Measurements from ENCODE around the gene MRGPRX4. TPM values are rescaled to one million over a fixed set of nuclear protein-coding genes. Genes with fewer than 3 reads are reported as not detected.

Gene MRGPRX4
- total RNA-seq, 1 experiment from 2014 or later = not detected

- Histone ChIP-seq H2BK5ac (ENCODE audit: insufficient read length, low read length) (no peak overlapping the region), H3K14ac (ENCODE audit: insufficient read depth, low read length) (no peak overlapping the region), H4K20me1 (ENCODE audit: control insufficient read depth, insufficient read depth, insufficient read length) (no peaks in the 10 kb centered on the region), H4K5ac (ENCODE audit: insufficient read length, low read depth, low read length) (no peak overlapping the region), H2BK12ac (ENCODE audit: insufficient read length, low read depth, low read length) (no peak overlapping the region), H3K27ac (ENCODE audit: insufficient read length, low read depth, low read length) (no peak overlapping the region), H2BK120ac (ENCODE audit: low read depth, low read length, poor library complexity, severe bottlenecking) (no peak overlapping the region), H4K91ac (ENCODE audit: insufficient read length, low read depth, low read length) (no peak overlapping the region), H2BK15ac (ENCODE audit: low read depth, low read length) (no peak overlapping the region), H3K18ac (ENCODE audit: insufficient read length, low read depth, low read length) (no peak overlapping the region), H3K79me1 (ENCODE audit: insufficient read depth, low read depth, low read length, poor library complexity, severe bottlenecking) (no peaks in the 10 kb centered on the region), H3K27me3 (ENCODE audit: insufficient read depth, low read length) (no peaks in the 10 kb centered on the region), H3K4me1 (ENCODE audit: insufficient read depth, low read length) (no peaks in the 10 kb centered on the region), H3K79me2 (ENCODE audit: insufficient read depth, low read length) (no peaks in the 10 kb centered on the region), H3K9ac (ENCODE audit: extremely low read depth, insufficient read length, low read length) (no peak overlapping the region), H3K4me2 (ENCODE audit: insufficient read depth, insufficient read length, low read length) (no peak overlapping the region), H3K23me2 (ENCODE audit: insufficient read length, low read depth, low read length, poor library complexity, severe bottlenecking) (no peaks in the 10 kb centered on the region), H3K9me3 (ENCODE audit: control insufficient read depth, low read depth, low read length) (no peaks in the 10 kb centered on the region), H3K56ac (ENCODE audit: insufficient read length, low read depth, low read length) (no peak overlapping the region), H3T11ph (ENCODE audit: low read length) (no peak overlapping the region), H3K23ac (ENCODE audit: insufficient read length, low read depth, low read length) (no peak overlapping the region), H4K8ac (replicated peaks; ENCODE audit: insufficient read length, low read depth, low read length) (no peak overlapping the region), H2AK5ac (ENCODE audit: insufficient read length, low read length) (no peak overlapping the region), H2BK20ac (ENCODE audit: low read depth, low read length, poor library complexity, severe bottlenecking) (no peak overlapping the region), H2AFZ (ENCODE audit: low read length) (no peak overlapping the region), H3K4ac (ENCODE audit: low read depth, low read length) (no peak overlapping the region)
- Mint-ChIP-seq H3K27me3 (ENCODE audit: low read depth) (peaks cover 5% of the 10 kb centered on the region), H3K4me3 (no peak overlapping the region), H3K36me3 (ENCODE audit: insufficient read depth in 1 of 3, low read depth in 3 of 3) (no peaks in the 10 kb centered on the region), H3K27ac (no peak overlapping the region), H3K4me1 (no peaks in the 10 kb centered on the region), H3K9me3 (no peaks in the 10 kb centered on the region)
- WGBS (ENCODE audit: extremely low coverage, insufficient read length, low lambda C conversion rate) = no CpG with 5 or more reads among the region's 33 CpGs
- no peak for DNase-seq
- no peak for TF ChIP-seq CTCF (conservative IDR thresholded peaks at IDR 0.05)
Measured at GRCh38 chr11:18209058-18209457, 36.4 kb downstream of the MRGPRX4 start.

Measured in H9 (cell line).